SU-DHL-6 (cell line): Measurements from ENCODE around the gene PGBD2.

ENCODE experiments used
- EZH2phosphoT487 ChIP-seq: fragments of 200-600 bp; sonication (generic), shearing (Covaris generic); conservative IDR thresholded peaks from 2 replicates; pipeline ENCODE4 v1.6.1; 2018; ENCODE audit warnings: mild to moderate bottlenecking, antibody characterized with exemption, low read length, moderate library complexity, mixed read lengths
- TF ChIP-seq, protein P1 (sequence below): fragments of 200-600 bp; sonication (generic); IDR thresholded peaks from one replicate; pipeline ENCODE4 v1.5.1; 2017; ENCODE audit warnings: antibody characterized with exemption, mild to moderate bottlenecking, low read length, moderate library complexity; ENCODE audit not compliant: insufficient read depth, poor library complexity, severe bottlenecking

DNA sequence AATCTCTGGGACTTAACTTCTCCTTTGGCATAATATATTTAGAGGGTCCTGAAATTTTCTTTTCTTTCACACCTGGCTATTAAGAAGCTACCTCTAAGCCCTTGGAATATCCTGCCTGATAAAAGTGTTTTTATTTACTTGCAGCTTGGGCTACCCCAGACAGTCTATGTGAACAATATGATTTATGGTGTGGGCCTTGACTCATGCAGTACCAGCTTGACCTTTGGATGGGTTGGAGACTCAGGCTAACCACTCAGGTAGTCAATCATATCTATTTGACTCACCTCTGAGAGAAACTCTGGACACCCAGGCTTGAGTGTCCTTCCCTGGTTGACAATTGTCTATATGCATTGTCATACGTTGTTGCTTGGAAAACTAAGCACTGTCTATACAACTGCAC lies 13.4 kb upstream of the PGBD2 start:
- TF ChIP-seq, protein P1, sequence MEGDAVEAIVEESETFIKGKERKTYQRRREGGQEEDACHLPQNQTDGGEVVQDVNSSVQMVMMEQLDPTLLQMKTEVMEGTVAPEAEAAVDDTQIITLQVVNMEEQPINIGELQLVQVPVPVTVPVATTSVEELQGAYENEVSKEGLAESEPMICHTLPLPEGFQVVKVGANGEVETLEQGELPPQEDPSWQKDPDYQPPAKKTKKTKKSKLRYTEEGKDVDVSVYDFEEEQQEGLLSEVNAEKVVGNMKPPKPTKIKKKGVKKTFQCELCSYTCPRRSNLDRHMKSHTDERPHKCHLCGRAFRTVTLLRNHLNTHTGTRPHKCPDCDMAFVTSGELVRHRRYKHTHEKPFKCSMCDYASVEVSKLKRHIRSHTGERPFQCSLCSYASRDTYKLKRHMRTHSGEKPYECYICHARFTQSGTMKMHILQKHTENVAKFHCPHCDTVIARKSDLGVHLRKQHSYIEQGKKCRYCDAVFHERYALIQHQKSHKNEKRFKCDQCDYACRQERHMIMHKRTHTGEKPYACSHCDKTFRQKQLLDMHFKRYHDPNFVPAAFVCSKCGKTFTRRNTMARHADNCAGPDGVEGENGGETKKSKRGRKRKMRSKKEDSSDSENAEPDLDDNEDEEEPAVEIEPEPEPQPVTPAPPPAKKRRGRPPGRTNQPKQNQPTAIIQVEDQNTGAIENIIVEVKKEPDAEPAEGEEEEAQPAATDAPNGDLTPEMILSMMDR = no peak
- TF ChIP-seq EZH2phosphoT487 = no peak
